DMS 273 (cell line): ENCODE data around the gene CCNB2.

Experiments
- DNase-seq: peaks from one replicate; lab custom pipeline; 2025; ENCODE audit not compliant: unreplicated experiment; lab: John Stamatoyannopoulos, UW

CCNB2 gene

GRCh38 chr15:59165726-59166125, 60.8 kb downstream of the CCNB2 start:
- peak; percentile 20 for DNase-seq

GRCh38 chr15:59166166-59166565, 61.2 kb downstream of the CCNB2 start:
- no peak for DNase-seq

- no peak for DNase-seq
Measured at GRCh38 chr15:59166601-59167265, 61.8 kb downstream of the CCNB2 start.

- DNase-seq: no peak
Measured at GRCh38 chr15:59168536-59168935, 63.6 kb downstream of the CCNB2 start.

- DNase-seq: no peak
Measured at GRCh38 chr15:59169251-59169708, 64.3 kb downstream of the CCNB2 start.

GRCh38 chr15:59170295-59171066, 65.5 kb downstream of the CCNB2 start:
- DNase-seq: no peak

- no peak for DNase-seq
Measured at GRCh38 chr15:59171067-59171397, 66.1 kb downstream of the CCNB2 start.

- no peak for DNase-seq
Measured at GRCh38 chr15:59172289-59172901, 67.4 kb downstream of the CCNB2 start.

GRCh38 chr15:59173194-59173593, 68.2 kb downstream of the CCNB2 start:
- no peak for DNase-seq

GRCh38 chr15:59174151-59174834, 69.3 kb downstream of the CCNB2 start:
- DNase-seq: no peak
